NB4 (cell line): ENCODE results near the gene GNG8.

ENCODE experiments used
- DNase-seq: peaks from one replicate; pipeline ENCODE4 v3.0.0; 2010; ENCODE audit warnings: low read depth
- H3K4me3 ChIP-seq: one replicate; pipeline ENCODE4 v1.5.1; 2011; ENCODE audit warnings: mild to moderate bottlenecking, low read depth, low read length, moderate library complexity
- MYC ChIP-seq: IDR thresholded peaks from 2 replicates; pipeline ENCODE4 v1.6.1; 2011; ENCODE audit warnings: low read depth, low read length
- POLR2A ChIP-seq: IDR thresholded peaks from 2 replicates; pipeline ENCODE4 v1.6.1; 2011; ENCODE audit warnings: mild to moderate bottlenecking; ENCODE audit not compliant: insufficient read length; ENCODE audit errors: extremely low read depth
- TF ChIP-seq, protein P1 (sequence below): IDR thresholded peaks from one replicate; pipeline ENCODE4 v1.5.1; 2012; ENCODE audit warnings: low read depth, low read length
- TF ChIP-seq, protein P2 (sequence below): IDR thresholded peaks from 2 replicates; pipeline ENCODE4 v1.6.1; 2011; ENCODE audit warnings: low read depth, low read length

Gene GNG8

GRCh38 chr19:46586294-46586693, 49.7 kb downstream of the GNG8 start:
- no peak overlapping the region for H3K4me3 ChIP-seq
- TF ChIP-seq, protein P1, sequence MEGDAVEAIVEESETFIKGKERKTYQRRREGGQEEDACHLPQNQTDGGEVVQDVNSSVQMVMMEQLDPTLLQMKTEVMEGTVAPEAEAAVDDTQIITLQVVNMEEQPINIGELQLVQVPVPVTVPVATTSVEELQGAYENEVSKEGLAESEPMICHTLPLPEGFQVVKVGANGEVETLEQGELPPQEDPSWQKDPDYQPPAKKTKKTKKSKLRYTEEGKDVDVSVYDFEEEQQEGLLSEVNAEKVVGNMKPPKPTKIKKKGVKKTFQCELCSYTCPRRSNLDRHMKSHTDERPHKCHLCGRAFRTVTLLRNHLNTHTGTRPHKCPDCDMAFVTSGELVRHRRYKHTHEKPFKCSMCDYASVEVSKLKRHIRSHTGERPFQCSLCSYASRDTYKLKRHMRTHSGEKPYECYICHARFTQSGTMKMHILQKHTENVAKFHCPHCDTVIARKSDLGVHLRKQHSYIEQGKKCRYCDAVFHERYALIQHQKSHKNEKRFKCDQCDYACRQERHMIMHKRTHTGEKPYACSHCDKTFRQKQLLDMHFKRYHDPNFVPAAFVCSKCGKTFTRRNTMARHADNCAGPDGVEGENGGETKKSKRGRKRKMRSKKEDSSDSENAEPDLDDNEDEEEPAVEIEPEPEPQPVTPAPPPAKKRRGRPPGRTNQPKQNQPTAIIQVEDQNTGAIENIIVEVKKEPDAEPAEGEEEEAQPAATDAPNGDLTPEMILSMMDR = no peak
- TF ChIP-seq, protein P2, sequence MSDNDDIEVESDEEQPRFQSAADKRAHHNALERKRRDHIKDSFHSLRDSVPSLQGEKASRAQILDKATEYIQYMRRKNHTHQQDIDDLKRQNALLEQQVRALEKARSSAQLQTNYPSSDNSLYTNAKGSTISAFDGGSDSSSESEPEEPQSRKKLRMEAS = no peak
- TF ChIP-seq MYC (no peak), POLR2A (no peak)
- DNase-seq = peak; percentile 56

DNA sequence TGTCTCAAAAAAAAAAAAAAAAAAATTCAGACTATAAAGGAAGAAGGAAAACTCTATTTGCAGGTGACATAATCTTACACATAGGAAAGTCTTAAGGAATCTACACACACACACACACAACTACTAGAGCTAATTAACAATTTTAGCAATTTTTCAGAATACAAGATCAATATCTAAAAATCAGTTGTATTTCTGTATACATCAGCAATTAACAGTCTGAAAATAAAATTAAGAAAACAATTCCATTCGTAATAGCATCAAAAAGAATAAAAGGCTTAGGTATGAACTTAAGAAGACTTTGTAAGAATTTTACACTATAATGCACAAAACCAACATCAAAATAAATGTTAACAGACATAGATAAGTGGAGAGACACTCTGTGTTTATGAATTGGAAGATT, 50.5 kb downstream of the GNG8 start:
- no peak for DNase-seq
- no peak overlapping the region for H3K4me3 ChIP-seq
- TF ChIP-seq MYC (no peak), POLR2A (no peak)
- TF ChIP-seq, protein P1 = no peak
- TF ChIP-seq, protein P2 = no peak
